Panc1 (cell line): Measurements from ENCODE around the gene ANTXR1. TPM values are rescaled to one million over a fixed set of nuclear protein-coding genes. Genes with fewer than 3 reads are reported as not detected.

Experiments
- ATAC-seq: fragments of 200-7000 bp; cut with Tn5 transposase; 2 replicates; pipeline ENCODE4 v1.9.1; 2020; ENCODE audit warnings: mild to moderate bottlenecking, moderate library complexity
- BruUV-seq: library from RNA; stranded (reverse); fragments of 400-500 nt; replicated peaks from 2 replicates; lab custom pipeline; 2021; lab: Mats Ljungman, UMichigan
- CTCF ChIA-PET: fragments of 300-600 bp; sonication (Branson Sonifier 250); formaldehyde crosslinking; loops from one replicate; lab custom pipeline; 2022; ENCODE audit warnings: antibody characterized with exemption; lab: Charles Lee
- POLR2A ChIA-PET: fragments of 300-600 bp; sonication (Branson Sonifier 250); formaldehyde crosslinking; loops from one replicate; lab custom pipeline; 2022; ENCODE audit warnings: antibody characterized with exemption; lab: Charles Lee
- DNase-seq: peaks from one replicate; pipeline ENCODE4 v3.0.0-alpha.2; 2010; ENCODE audit warnings: low read depth, low spot score
- H3K27ac ChIP-seq: 2 replicates; pipeline ENCODE4 v1.5.1; 2011; ENCODE audit warnings: mild to moderate bottlenecking, low read length, inconsistent platforms
- H3K27me3 ChIP-seq: fragments of 200-500 bp; sonication (Bioruptor generic); 2 replicates; pipeline ENCODE4 v1.6.0; 2014; ENCODE audit warnings: low read length, inconsistent platforms; ENCODE audit not compliant: control insufficient read depth, insufficient read depth
- H3K36me3 ChIP-seq: fragments of 200-500 bp; sonication (Bioruptor generic); 2 replicates; pipeline ENCODE4 v1.5.1; 2014; ENCODE audit warnings: inconsistent platforms, mild to moderate bottlenecking, low read length, moderate library complexity; ENCODE audit not compliant: control insufficient read depth, insufficient read depth
- H3K4me1 ChIP-seq: 2 replicates; pipeline ENCODE4 v1.5.1; 2011; ENCODE audit warnings: inconsistent platforms, mild to moderate bottlenecking, low read length, moderate library complexity; ENCODE audit not compliant: control insufficient read depth, insufficient read depth
- H3K4me3 ChIP-seq, 2 experiments: 2 replicates each; pipeline ENCODE4 v1.5.1; 2011 to 2012; ENCODE audit warnings: low read depth in 2 of 2, low read length in 2 of 2, mild to moderate bottlenecking in 2 of 2, inconsistent platforms in 1 of 2, moderate library complexity in 1 of 2
- H3K9me3 ChIP-seq: fragments of 200-500 bp; sonication (Bioruptor generic); 2 replicates; pipeline ENCODE4 v1.5.1; 2014; ENCODE audit warnings: low read depth, mild to moderate bottlenecking, inconsistent platforms, low read length, moderate library complexity; ENCODE audit not compliant: control insufficient read depth, insufficient read depth
- CTCF ChIP-seq: fragments of 450-650 bp; IDR thresholded peaks from 2 replicates; pipeline ENCODE4 v1.5.1; 2017; ENCODE audit warnings: mild to moderate bottlenecking
- POLR2AphosphoS5 ChIP-seq: IDR thresholded peaks from 2 replicates; pipeline ENCODE4 v1.6.1; 2012; ENCODE audit warnings: mild to moderate bottlenecking, low read depth, low read length, moderate library complexity
- REST ChIP-seq, 2 experiments: IDR thresholded peaks; 2 replicates each; pipeline ENCODE4 v1.6.1; 2011 to 2012; ENCODE audit warnings: low read depth in 2 of 2, control low read depth in 1 of 2, low read length in 1 of 2, mild to moderate bottlenecking in 1 of 2, moderate library complexity in 1 of 2; ENCODE audit not compliant: insufficient read depth in 1 of 2
- SIN3A ChIP-seq: IDR thresholded peaks from 2 replicates; pipeline ENCODE4 v1.6.1; 2012; ENCODE audit warnings: low read depth, mild to moderate bottlenecking, low read length, moderate library complexity, borderline replicate concordance; ENCODE audit not compliant: insufficient read depth
- TCF7L2 ChIP-seq: IDR thresholded peaks from 2 replicates; pipeline ENCODE4 v1.6.1; 2011; ENCODE audit warnings: mild to moderate bottlenecking, low read depth, low read length, inconsistent platforms
- in situ Hi-C: cut with HindIII; loops from 2 replicates; pipeline ENCODE4 v1.10.0; 2016; ENCODE audit warnings: low sequenced_read_pairs, low pct_unique_long_range_greater_than_20kb
- intact Hi-C: fragments of 100-400 bp; cut with micrococcal nuclease; formaldehyde crosslinking; loops from one replicate; pipeline ENCODE4 v1.10.0; 2022; ENCODE audit not compliant: unreplicated experiment
- total RNA-seq: library from RNA; stranded (reverse); gene quantifications from one replicate; pipeline ENCODE4 v1.2.1, GENCODE V29; 2021; ENCODE audit not compliant: unreplicated experiment

Gene ANTXR1
- total RNA-seq, 1 experiment from 2014 or later: 132 TPM

- DNase-seq (no peak), ATAC-seq (no peak)
- in situ Hi-C loops: no loop called here
- BruUV-seq: no TSS peak
- H3K27me3 ChIP-seq: no peaks in the 10 kb centered on the region
- H3K9me3 ChIP-seq: no peaks in the 10 kb centered on the region
- POLR2A ChIA-PET: no interaction called here
- H3K4me3 ChIP-seq: no peak overlapping the region
- intact Hi-C loops: no loop called here
- CTCF ChIA-PET: no interaction called here
- TF ChIP-seq REST (IDR thresholded peaks at IDR 0.05; ENCODE audit: insufficient read depth in 1 of 2, low read depth in 2 of 2, low read length in 1 of 2): no peak
- TF ChIP-seq CTCF: no peak
- TF ChIP-seq POLR2AphosphoS5: no peak
- no peak for TF ChIP-seq SIN3A
- no peak for TF ChIP-seq TCF7L2
- H3K4me1 ChIP-seq: peaks cover 5% of the 10 kb centered on the region
- no peaks in the 10 kb centered on the region for H3K36me3 ChIP-seq
- peak overlapping the region; percentile 57; the same call in 1 of the 2 replicates for H3K27ac ChIP-seq
Measured at GRCh38 chr2:69222953-69223658, 210.1 kb downstream of the ANTXR1 start.

GRCh38 chr2:69223759-69224511, 211.0 kb downstream of the ANTXR1 start:
- peak overlapping the region; percentile 44; the same call in 1 of the 2 replicates for H3K27ac ChIP-seq
- DNase-seq (no peak), ATAC-seq (no peak)
- no peaks in the 10 kb centered on the region for H3K9me3 ChIP-seq
- intact Hi-C loops: no loop called here
- no peak overlapping the region for H3K4me3 ChIP-seq
- CTCF ChIA-PET: no interaction called here
- TF ChIP-seq CTCF (no peak), POLR2AphosphoS5 (no peak), REST (IDR thresholded peaks at IDR 0.05; ENCODE audit: insufficient read depth in 1 of 2, low read depth in 2 of 2, low read length in 1 of 2) (no peak), TCF7L2 (no peak)
- no peaks in the 10 kb centered on the region for H3K27me3 ChIP-seq
- no TSS peak for BruUV-seq
- H3K36me3 ChIP-seq: no peaks in the 10 kb centered on the region
- POLR2A ChIA-PET: no interaction called here
- in situ Hi-C loops: no loop called here
- peaks cover 5% of the 10 kb centered on the region for H3K4me1 ChIP-seq
